GM18517 (cell line): ENCODE results near the gene ZNRF3.

Experiments
- ATAC-seq: cut with Tn5 transposase; IDR thresholded peaks from one replicate; pipeline ENCODE4 v1.9.1; 2021; ENCODE audit warnings: mild to moderate bottlenecking, moderate library complexity; ENCODE audit not compliant: unreplicated experiment

Gene ZNRF3

DNA sequence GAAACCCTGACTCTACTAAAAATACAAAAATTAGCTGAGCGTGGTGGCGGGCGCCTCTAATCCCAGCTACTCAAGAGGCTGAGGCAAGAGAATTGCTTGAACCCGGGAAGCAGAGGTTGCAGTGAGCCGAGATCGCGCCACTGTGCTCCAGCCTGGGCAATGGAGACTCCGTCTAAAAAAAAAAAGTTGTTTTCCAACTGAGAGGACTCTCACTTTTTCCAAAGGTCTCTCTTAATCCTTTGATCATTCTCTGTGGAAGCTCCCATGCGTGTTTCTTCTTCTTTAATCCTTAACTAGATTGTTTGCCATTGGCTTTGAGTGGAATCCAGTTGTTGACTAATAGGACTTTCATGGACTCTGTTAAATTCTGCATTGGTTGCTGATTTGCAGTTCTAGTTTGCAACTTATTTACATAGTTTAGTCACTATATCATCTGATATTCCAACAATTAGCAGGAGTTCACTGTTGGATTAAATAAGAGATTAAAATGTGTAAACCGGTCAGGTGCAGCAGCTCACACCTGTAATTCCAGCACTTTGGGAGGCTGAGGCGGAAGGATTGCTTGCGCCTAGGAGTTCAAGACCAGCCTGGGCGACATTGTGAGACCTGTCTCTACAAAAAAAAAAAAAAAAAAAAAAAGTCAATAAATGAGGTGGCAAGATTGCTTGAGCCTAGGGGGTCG lies 98.6 kb downstream of the ZNRF3 start:
- no peak for ATAC-seq

DNA sequence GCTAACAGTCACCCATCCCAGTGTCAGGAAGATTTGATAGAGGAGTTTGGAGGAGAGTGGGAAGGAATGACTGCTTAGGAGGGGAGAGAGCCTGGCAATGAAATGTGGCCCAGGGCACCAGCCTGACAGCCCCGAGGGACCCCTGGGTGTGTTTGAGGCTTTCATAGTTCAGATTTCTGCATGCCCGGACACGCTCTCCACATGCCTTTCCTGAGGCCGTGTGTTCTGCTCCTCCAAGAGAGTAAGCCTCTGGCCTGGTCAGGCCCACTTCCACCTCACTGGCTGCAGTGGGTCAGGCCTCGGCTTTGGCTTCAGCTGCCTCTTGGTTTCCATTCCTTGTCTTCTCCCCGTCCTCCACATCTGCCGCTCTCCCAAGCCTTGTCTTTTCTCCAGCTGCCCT lies 99.8 kb downstream of the ZNRF3 start:
- ATAC-seq = no peak

DNA sequence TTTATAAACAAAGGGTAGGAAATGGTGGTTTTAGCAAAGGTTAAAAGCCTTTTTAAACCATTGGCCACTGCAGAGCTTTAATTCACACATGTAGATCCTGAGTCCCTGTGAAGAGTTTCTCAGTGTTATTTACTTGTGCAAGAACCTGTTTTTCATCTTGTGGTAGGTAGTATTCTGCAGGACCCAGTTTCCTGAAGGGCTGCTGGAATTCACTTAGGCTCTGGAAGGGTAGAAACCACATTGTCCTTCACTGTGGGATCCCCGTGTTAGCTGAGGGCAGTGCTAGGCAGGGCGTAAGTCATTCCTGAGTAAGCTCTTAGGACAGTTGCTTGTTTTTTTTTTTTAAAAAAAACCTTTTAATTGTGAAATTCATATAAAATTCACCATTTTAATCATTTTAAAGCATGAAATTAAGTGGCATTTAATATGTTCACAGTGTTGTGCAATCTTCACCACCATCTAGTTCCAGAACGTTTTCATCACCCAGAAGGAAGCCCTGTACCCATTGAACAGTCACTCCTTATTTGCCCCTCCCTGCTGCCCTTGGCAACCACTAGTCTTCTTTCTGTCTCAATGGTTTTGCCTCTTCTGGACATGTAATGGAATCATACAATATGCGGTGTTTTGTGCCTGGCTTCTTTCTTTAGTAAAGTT lies 100.5 kb downstream of the ZNRF3 start:
- ATAC-seq = no peak

DNA sequence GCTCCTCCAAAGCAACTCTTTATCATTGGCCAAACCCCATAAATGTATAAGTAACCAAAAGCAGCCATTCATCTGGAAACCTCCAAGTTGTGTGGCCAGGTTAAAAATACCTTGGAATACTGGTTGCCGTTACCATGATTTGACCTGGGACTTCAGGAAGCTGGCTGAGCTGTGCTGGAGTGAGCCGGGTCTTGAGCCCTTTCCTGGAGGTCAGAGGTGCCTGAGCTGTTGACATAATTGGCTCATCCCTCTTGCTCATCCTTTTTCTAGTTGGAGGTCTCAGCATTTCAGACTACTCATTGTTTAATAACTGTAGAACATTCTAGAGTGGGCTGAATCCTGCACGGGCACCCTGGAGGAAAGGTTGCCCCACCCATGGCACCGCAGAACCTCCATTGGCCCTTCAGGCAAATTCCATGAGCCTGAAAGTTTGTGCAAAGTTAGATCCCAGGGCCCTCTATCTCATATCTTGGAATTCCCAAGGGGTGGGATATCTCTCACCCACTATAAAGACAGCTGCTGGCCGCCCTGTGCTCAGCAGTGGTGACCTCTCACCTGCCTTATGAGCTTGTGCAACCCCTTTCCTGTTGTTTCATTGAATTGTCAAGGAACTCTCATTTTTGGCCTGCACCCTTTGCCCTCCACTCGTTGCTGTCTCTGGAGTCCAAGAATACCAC lies 101.2 kb downstream of the ZNRF3 start:
- no peak for ATAC-seq

DNA sequence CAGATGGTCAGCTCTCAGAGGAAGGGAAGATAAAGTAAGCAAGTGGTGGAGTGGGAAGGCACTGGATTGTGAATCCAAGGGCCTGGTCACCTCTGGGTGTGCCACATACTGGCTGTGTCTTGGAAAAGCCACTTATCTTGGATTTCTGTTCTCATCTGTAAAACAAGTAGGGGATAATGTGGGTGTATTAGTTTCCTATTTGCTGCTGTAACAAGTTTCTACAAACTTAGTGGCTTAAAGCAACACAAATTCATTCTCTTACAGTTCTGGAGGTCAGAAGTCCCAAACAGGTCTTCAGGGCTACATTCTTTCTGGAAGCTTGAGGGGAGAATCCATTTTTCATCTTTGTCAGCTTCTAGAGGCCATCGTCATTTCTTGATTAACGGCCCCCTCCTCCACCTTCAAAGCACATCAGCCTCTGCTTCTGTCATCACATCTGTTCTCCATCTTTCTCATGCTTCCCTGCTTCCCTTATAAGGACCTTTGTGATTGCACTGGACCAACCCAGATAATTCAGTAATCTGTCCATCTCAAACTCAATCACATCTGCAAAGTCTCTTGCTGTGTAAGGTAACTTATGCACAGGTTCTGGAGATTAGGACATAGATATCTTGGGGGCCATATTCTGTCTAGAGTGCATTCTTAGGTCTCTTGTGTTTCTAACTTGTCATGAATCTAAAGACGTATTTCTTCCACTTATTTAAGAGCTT lies 102.4 kb downstream of the ZNRF3 start:
- ATAC-seq = no peak

DNA sequence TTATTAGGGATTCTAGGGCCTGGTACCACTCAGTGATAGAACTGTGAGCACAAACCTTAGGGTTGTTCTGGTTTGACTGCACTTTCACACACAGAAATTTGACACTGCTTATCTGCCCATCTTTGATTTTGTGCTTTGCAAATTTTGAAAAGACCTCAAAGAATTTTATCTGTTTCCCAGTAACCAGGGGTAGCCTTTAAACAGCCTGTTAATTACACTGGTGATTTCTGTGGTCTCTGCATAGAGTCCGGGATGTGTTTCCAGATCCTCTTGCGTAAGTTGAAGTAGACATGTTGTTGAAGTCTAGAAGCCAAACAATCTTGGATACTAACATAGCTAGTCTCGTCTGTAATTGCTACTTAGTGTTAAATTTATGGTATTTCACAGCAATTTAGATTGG lies 103.0 kb downstream of the ZNRF3 start:
- no peak for ATAC-seq

DNA sequence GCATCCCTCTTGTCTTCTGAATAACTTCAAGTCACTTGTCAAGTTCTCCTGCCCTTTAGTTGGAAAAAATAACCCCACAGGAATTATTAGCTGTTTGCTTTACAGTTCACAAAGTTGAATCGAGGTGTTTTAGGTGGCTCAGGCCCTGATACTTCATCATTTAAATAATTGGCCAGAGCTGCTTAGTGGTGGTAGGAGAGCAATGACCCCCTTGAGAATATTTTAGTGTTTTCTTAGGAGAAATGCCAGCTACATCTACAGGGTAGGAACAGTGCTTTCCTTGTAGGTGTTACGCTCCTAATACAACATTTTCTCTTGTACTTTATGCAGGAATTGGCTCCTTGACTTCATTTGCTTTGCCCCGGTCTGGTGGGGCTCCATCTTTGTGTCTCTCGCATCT lies 105.1 kb downstream of the ZNRF3 start:
- ATAC-seq = no peak

DNA sequence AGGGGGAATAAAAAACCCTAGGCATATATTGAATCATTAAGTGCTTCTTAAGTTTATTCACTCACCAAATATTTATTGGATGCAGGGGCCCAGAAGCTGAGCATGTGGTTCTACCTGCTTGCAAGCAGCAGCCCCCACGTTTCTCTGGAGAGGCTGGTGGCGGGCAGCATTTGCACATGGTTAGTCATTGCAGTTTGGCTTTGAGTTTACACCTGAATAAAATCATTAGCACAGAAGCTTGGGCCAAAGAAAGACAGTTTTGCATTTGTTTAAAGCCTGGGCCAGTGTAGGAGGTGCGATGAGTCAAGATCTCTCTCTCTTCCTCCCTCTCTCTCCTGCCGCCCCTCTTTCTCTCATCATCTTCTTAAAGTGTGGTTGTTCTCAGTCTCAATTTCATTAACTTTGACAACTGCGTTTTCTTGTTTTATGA lies 105.7 kb downstream of the ZNRF3 start:
- no peak for ATAC-seq

DNA sequence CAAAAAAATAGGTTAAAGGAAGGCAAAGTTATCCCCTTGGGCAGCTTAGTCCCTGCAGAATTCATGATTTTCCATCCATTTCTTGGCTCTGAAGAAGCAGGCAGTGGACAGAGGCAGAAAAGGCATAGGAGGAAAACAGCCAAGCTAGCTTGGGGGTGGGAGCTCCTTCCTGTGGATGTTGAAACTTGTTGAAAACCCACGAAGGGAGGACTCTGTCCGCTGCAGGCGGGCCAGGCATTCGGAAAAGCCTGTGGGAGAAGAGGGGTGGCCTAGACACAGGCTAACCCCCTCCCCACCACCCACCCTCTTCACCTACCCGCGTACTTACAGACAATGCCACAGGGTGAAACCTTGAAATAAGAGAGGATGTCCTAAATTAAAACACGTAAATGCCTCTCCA lies 106.1 kb downstream of the ZNRF3 start:
- ATAC-seq = no peak

DNA sequence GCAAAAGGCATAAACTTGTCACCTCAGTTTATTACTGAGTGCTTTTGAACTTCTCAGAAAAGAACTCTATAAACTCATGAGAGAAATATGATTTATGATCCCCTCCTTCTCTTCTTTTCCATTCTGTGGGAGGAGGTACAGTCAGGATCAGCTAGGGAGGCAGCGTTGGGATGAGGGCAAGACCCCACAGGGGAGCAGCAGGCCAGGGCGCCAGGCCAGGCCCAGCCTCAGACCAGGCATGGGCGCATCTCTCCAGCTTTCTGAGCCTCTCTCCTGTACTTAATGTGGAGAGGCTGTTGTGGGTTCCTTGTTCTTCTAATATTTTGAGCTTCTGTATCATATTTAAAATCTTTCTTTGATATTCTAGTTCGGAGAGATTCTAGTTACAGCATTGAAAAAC lies 106.5 kb downstream of the ZNRF3 start:
- ATAC-seq = no peak

DNA sequence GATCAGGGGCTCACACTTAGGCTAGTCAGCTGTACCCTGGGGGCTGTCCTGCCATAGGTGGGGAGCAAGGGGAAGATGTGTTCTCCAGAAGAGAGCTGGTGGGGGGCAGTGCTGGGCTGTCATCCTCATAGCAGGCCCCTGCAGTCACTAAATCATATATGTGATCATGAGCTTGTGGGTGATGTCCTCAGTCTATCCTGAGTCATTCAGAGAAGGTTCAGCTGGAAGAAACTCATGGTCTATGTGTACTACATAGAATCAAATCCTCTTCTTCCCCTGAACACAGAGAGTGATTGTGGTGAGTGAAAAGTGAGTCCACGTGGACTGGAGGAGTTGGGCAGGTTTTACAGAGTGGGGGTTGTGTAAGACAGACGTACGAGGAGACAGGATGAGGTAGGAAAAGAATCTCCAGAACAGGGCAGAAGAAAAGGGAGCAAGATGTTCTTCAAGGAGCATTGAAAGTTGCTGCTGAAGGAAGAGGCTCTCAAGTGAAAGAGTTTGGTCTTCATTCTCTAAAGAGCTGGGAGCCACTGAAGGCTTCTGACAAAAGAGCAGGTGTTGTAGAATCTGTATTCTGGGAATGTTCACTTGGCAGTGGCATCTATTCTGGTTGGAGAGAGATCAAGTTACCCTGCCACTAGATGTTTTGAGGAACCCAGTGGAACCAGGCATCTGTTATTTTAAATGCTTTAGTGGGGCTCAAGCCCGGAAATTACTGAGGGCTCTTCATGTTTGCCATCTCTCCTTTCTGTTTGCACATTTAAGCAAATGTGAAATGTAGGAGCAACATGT lies 109.4 kb downstream of the ZNRF3 start:
- no peak for ATAC-seq

DNA sequence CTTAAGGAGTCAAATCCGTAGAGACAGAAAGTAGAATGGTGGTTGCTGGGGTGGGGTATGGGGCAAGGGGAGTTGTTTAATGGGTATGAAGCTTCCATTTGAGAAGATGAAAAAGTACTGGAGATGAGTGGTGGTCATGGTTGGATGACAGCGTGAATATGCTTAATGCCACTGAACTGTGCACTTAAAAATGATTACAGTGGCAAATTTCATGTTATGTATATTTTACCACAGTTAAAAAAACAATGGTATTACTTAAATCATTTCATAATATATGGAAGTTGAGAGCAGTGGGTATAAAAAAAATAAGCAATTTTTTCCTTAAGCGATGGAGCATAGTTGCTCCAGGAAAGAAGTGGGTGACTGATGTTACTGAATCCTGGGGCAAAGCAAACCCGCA lies 111.2 kb downstream of the ZNRF3 start:
- no peak for ATAC-seq

DNA sequence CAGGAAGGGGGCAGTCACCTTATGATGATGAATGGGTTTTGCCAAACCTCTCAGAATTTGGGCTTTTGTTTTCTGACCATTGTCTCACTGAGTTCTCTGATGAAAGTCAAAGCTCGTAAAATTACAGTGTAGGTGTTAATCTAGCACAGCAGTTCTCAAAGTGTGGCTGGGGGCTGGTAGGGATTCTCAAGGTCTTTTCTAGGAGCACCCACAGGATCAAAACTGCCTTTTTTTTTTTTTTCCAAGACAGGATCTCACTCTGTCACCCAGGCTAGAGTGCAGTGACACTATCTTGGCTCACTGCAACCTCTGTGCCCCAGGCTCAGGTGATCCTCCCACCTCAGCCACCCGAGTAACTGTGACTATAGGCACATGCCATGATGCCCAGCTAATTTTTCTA lies 112.2 kb downstream of the ZNRF3 start:
- no peak for ATAC-seq

DNA sequence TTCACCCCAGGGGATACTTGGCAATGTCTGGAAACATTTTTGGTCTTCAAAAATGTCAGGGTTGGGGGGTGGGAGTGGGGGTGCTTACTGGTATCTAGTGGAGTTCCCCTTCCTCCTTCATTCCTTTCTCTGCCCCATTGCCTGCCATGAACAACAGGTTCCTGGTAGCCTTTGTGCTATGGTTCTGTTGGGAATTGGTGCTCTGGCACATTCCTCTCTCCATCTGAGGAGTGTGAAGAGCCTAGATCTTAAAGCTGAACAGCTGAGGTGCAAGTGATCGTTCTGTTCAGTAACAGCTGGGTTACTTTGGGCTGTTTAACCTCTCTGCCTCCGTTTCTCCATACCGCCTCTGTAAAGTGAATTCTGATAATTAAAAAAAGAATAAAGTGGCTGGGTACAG lies 114.0 kb downstream of the ZNRF3 start:
- ATAC-seq = no peak

DNA sequence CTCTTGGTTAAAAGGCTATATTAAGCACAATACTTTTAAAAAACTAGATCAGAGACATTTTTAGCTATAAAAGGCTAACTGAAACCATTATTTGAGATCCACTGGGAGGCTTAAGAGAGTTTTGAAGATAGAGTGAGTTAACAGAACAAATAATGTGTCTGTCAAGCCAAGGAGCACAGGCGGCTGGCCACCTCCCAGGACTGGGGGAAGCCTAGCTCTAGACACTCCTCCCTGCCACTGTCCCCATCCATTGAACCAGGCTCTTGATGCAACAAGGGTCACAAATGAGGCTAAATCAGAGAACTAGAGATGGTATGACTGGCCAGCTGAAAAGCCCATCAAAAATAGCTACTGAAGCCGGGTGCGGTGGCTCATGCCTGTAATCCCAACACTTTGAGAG lies 115.3 kb downstream of the ZNRF3 start:
- no peak for ATAC-seq

DNA sequence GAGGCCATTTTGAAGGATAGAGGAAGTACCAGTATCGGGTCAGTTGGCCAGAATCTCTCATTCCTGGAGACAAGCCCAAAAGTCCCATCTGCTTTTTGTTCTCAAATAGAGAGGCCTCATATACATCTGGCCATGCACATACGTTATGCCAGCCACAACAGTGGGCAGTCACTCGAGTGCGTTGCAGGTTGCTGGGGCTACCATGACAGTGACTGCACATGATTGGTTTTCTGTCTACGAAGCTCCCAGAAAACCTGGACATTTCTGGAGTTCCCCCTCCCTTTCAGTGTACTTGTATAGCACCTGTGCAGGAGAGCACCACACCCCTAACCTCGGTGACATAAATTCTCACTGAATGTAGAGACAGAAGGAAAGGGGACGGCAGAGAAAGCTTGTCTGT lies 116.1 kb downstream of the ZNRF3 start:
- ATAC-seq = no peak

DNA sequence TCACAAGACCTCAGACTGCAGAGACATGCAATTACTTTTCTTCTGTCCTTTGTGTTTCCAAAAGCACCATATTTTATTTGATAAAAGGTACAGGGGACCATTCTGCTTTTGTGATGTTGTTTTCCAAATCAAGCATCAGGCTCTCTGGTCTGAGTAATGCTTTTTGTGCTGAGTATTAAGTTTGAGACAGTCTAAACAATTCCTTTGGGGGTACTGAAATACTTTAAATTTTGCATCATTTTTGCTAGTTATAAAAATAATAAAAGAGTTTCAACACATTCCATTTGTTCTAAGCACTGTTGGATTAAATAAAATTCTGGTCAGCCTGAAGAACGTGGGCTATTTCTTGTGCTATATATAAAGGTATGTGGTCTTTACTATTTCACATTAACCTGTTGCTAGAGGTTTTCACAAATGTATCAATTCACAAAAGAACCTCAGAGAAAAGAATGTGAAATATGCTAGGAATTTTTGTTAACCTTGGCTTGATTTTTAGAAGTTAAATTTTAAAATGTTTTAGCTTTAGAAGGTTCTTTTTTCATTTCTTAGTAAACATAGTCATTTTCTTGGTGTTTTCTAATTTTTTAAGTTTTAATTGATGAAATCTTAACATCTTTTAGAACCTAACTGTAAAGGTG lies 116.7 kb downstream of the ZNRF3 start:
- no peak for ATAC-seq

DNA sequence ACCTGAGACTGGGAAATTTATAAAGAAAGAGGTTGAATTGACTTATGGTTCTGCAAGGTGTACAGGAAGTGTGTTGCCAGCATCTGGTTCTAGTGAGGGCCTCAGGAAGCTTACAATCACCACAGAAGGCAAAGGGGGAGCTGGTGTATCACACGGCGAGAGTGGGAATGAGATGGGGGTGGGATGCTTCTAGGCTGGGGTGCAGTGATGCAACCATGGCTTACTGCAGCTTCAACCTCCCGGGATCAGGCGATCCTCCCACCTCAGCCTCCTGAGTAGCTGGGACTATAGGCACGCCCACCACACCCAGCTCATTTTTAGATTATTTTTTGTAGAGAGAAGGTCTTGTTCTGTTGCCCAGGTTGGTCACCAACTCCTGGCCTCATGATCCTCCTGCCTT lies 117.3 kb downstream of the ZNRF3 start:
- ATAC-seq = no peak

DNA sequence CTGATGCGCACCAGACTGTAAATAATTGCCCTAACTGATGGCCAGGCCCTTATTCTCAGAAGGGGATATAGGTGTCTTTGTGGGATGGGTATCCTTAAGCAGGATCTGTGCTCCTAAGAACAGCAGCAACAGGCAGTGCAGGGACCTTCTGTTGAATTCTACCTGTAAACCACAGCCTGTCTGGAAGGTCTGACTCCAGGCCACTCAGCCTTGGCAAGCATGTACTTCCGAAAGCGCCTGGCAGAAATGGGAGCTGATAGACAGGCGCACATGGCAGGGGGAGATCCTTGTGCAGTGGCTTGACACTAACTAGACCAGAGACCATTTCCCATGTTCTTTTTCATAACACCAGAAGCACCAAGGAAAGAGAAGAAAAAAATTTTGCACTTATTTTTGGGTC lies 119.2 kb downstream of the ZNRF3 start:
- ATAC-seq = no peak

DNA sequence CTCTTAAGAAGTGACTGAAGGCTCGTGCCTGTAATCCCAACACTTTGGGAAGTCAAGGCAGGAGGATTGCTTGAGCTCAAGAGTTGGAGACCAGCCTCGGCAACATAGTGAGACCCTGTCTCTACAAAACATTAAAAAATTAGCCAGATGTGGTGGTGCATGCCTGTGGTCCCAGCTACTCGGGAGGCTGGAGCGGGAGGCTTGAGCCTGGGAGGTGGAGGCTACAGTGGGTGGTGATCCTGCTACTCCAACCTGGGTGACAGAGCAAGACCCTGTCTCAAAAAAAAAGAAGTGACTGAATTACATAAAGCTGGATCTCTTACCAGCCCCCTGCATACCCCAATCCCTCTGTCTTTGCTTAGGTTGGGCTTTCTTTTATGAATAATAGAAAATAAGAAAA lies 120.2 kb downstream of the ZNRF3 start:
- ATAC-seq = no peak
